CD4-positive, alpha-beta T cell (primary cell): ENCODE data around the gene CD55. TPM values are rescaled to one million over a fixed set of nuclear protein-coding genes. Genes with fewer than 3 reads are reported as not detected.

Experiments
- ATAC-seq: fragments of 200-7000 bp; cut with Tn5 transposase; one replicate; pipeline ENCODE4 v1.10.0; 2022; ENCODE audit warnings: mild to moderate bottlenecking; ENCODE audit not compliant: poor library complexity
- CTCF ChIA-PET: fragments of 350-600 bp; sonication (Branson Sonifier 250); formaldehyde crosslinking; loops from one replicate; lab custom pipeline; 2021; ENCODE audit warnings: antibody characterized with exemption, inconsistent platforms; lab: Charles Lee
- POLR2A ChIA-PET: fragments of 350-600 bp; sonication (Branson Sonifier 250); formaldehyde crosslinking; loops from one replicate; lab custom pipeline; 2021; ENCODE audit warnings: antibody characterized with exemption, inconsistent platforms; lab: Charles Lee
- DNase-seq, 14 experiments: peaks; one replicate each; pipeline ENCODE4 v3.0.0-alpha.2; 2013 to 2020; ENCODE audit warnings: mixed read lengths in 2 of 14
- H3K27ac ChIP-seq, 2 donors: one replicate each; pipeline versions ENCODE4 v1.5.1 to v1.7.0; 2013; ENCODE audit warnings: low read length in 2 of 2, low read depth in 1 of 2, mild to moderate bottlenecking in 1 of 2
- H3K27me3 ChIP-seq, 2 experiments: 1 replicate in 1 of 2; 2 replicates in 1 of 2; pipeline versions ENCODE4 v1.6.1 to v1.7.0; 2013; ENCODE audit warnings: low read length in 2 of 2, control low read depth in 1 of 2, mild to moderate bottlenecking in 1 of 2, moderate library complexity in 1 of 2; ENCODE audit not compliant: insufficient read depth in 2 of 2, control insufficient read depth in 1 of 2
- H3K36me3 ChIP-seq: one replicate; pipeline ENCODE4 v1.6.1; 2013; ENCODE audit warnings: low read length, control low read depth; ENCODE audit not compliant: insufficient read depth
- H3K4me1 ChIP-seq: one replicate; pipeline ENCODE4 v1.6.1; 2013; ENCODE audit warnings: low read length, control low read depth; ENCODE audit not compliant: insufficient read depth
- H3K4me3 ChIP-seq: one replicate; pipeline ENCODE4 v1.5.1; 2013; ENCODE audit warnings: mild to moderate bottlenecking, low read length, moderate library complexity
- H3K9me3 ChIP-seq, 2 experiments: 1 replicate in 1 of 2; 2 replicates in 1 of 2; pipeline versions ENCODE4 v1.6.1 to v1.7.0; 2013; ENCODE audit warnings: low read length in 2 of 2, mild to moderate bottlenecking in 2 of 2, control low read depth in 1 of 2, moderate library complexity in 1 of 2; ENCODE audit not compliant: control insufficient read depth in 1 of 2, insufficient read depth in 1 of 2
- H3K27ac Mint-ChIP-seq: one replicate; pipeline ENCODE4 v1.8.0; 2020; ENCODE audit warnings: mixed read lengths
- H3K27me3 Mint-ChIP-seq: one replicate; pipeline ENCODE4 v1.8.0; 2021; ENCODE audit warnings: mixed read lengths
- H3K36me3 Mint-ChIP-seq: one replicate; pipeline ENCODE4 v1.8.0; 2021; ENCODE audit warnings: low read depth, mixed read lengths
- H3K4me1 Mint-ChIP-seq: one replicate; pipeline ENCODE4 v1.8.0; 2021; ENCODE audit warnings: low read depth, mixed read lengths
- H3K4me3 Mint-ChIP-seq: one replicate; pipeline ENCODE4 v1.8.0; 2020; ENCODE audit warnings: mild to moderate bottlenecking, mixed read lengths
- H3K9me3 Mint-ChIP-seq: one replicate; pipeline ENCODE4 v1.8.0; 2020; ENCODE audit warnings: mixed read lengths
- intact Hi-C, 2 experiments: fragments of 100-400 bp; cut with DNase I in 1 of 2; cut with micrococcal nuclease in 1 of 2; formaldehyde crosslinking; loops; one replicate each; pipeline versions ENCODE4 v1.15.1 to v1.9.0; 2023 to 2025; cut with DNase I, micrococcal nuclease
- total RNA-seq, 174 experiments: library from RNA in 2 of 174; stranded (reverse) in 2 of 174; gene quantifications; one replicate each; pipeline ENCODE4 v1.2.3 and lab custom pipeline; 2021 to 2026
- TF ChIP-seq, protein P1 (sequence below): fragments of 200-600 bp; IDR thresholded peaks from one replicate; pipeline ENCODE4 v1.8.0; 2022; ENCODE audit warnings: antibody characterized with exemption, mild to moderate bottlenecking

CD55 gene
- total RNA-seq, 2 experiments from 2014 or later: 218 to 229 TPM

DNA sequence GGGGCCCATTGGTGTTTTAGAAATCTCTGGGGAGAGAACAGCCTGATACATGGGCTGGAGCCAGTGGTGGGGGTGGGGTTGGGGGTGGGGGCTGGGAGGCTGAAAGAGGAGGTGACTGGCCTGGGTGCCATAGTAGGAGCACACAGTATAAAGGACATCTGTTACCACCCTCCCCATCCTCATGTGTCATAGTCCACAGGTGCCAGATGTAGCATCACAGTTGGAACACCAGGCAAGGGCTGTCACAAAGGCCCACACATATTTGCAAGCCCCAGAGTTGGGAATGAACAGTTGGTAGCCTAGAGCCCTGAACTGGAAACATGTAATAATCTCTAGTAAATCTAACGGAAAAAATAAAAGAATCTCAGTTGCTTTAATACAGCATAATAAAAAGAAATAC lies 77.5 kb downstream of the CD55 start:
- intact Hi-C loops: no loop called here
- CTCF ChIA-PET: no interaction called here
- Mint-ChIP-seq H3K4me3 (no peak overlapping the region), H3K27me3 (no peaks in the 10 kb centered on the region), H3K9me3 (no peaks in the 10 kb centered on the region), H3K36me3 (no peaks in the 10 kb centered on the region), H3K27ac (no peak overlapping the region), H3K4me1 (no peaks in the 10 kb centered on the region)
- no peak for DNase-seq
- POLR2A ChIA-PET: no interaction called here
- Histone ChIP-seq H3K4me1 (no peaks in the 10 kb centered on the region), H3K4me3 (no peak overlapping the region), H3K27me3 (no peaks in the 10 kb centered on the region), H3K36me3 (no peaks in the 10 kb centered on the region), H3K27ac (no peak overlapping the region), H3K9me3 (no peaks in the 10 kb centered on the region)
- no peak for ATAC-seq
- TF ChIP-seq, protein P1, sequence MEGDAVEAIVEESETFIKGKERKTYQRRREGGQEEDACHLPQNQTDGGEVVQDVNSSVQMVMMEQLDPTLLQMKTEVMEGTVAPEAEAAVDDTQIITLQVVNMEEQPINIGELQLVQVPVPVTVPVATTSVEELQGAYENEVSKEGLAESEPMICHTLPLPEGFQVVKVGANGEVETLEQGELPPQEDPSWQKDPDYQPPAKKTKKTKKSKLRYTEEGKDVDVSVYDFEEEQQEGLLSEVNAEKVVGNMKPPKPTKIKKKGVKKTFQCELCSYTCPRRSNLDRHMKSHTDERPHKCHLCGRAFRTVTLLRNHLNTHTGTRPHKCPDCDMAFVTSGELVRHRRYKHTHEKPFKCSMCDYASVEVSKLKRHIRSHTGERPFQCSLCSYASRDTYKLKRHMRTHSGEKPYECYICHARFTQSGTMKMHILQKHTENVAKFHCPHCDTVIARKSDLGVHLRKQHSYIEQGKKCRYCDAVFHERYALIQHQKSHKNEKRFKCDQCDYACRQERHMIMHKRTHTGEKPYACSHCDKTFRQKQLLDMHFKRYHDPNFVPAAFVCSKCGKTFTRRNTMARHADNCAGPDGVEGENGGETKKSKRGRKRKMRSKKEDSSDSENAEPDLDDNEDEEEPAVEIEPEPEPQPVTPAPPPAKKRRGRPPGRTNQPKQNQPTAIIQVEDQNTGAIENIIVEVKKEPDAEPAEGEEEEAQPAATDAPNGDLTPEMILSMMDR: no peak

DNA sequence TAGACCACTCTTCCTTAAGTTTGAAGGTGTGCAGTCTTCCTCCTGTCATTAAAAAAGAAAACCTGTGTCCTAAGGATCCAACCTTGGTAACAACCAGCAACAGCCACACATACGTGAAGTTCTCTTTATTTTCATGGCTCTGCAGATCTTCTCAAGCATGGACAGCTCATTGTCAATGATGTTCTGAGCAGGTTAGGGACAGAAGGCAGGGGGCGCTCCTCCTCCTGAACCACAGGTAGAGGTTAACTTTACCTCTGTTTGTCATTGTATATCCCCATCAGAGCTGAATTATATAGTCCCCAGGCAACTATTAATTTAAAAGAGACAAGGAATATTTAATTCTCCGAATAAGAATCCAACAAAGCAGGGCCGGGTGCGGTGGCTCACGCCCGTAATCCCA lies 80.1 kb downstream of the CD55 start:
- H3K9me3 ChIP-seq: no peaks in the 10 kb centered on the region
- Mint-ChIP-seq H3K9me3 (no peaks in the 10 kb centered on the region), H3K4me3 (no peak overlapping the region), H3K27me3 (no peaks in the 10 kb centered on the region), H3K36me3 (no peaks in the 10 kb centered on the region), H3K4me1 (no peaks in the 10 kb centered on the region), H3K27ac (no peak overlapping the region)
- TF ChIP-seq, protein P1: no peak
- no peak overlapping the region for H3K27ac ChIP-seq
- ATAC-seq (no peak), DNase-seq (no peak)
- intact Hi-C loops: no loop called here
- ChIA-PET CTCF (interaction anchor here (0.6 to 1.8 kb wide), 3 partner anchors 11 to 920 kb away, joined by 3 to 4 read pairs (median 4); no protein-coding TSS in a partner anchor), POLR2A (no interaction called here)
- no peak overlapping the region for H3K4me3 ChIP-seq
- no peaks in the 10 kb centered on the region for H3K27me3 ChIP-seq
- H3K4me1 ChIP-seq: no peaks in the 10 kb centered on the region
- H3K36me3 ChIP-seq: no peaks in the 10 kb centered on the region

GRCh38 chr1:207402744-207403143 lies 81.3 kb downstream of the CD55 start:
- ATAC-seq: no peak
- no peak overlapping the region for H3K27ac ChIP-seq
- H3K27me3 ChIP-seq: no peaks in the 10 kb centered on the region
- H3K9me3 ChIP-seq: no peaks in the 10 kb centered on the region
- Mint-ChIP-seq H3K4me3 (no peak overlapping the region), H3K9me3 (no peaks in the 10 kb centered on the region), H3K4me1 (no peaks in the 10 kb centered on the region), H3K36me3 (no peaks in the 10 kb centered on the region), H3K27me3 (no peaks in the 10 kb centered on the region), H3K27ac (no peak overlapping the region)
- intact Hi-C loops: no loop called here
- CTCF ChIA-PET: no interaction called here
- POLR2A ChIA-PET: interaction anchor here (0.7 kb wide), 1 partner anchor 58 kb away, joined by 3 read pairs; no protein-coding TSS in a partner anchor
- no peak overlapping the region for H3K4me3 ChIP-seq
- TF ChIP-seq, protein P1: no peak
- H3K36me3 ChIP-seq: no peaks in the 10 kb centered on the region
- no peak for DNase-seq
- no peaks in the 10 kb centered on the region for H3K4me1 ChIP-seq
